HFFc6 (cell line): ENCODE data around the gene FHIT. TPM values are rescaled to one million over a fixed set of nuclear protein-coding genes. Genes with fewer than 3 reads are reported as not detected.

Experiments used
- DNase-seq: peaks from one replicate; pipeline ENCODE4 v3.0.0-alpha.2; 2018
- H3K27ac Mint-ChIP-seq: 2 replicates; pipeline ENCODE4 v1.8.0; 2020; ENCODE audit warnings: mild to moderate bottlenecking, mixed read lengths
- H3K27me3 Mint-ChIP-seq: 2 replicates; pipeline ENCODE4 v1.8.0; 2021; ENCODE audit warnings: mild to moderate bottlenecking, moderate library complexity, mixed read lengths; ENCODE audit not compliant: insufficient read depth
- H3K36me3 Mint-ChIP-seq: 2 replicates; pipeline ENCODE4 v1.8.0; 2021; ENCODE audit warnings: low read depth, mixed read lengths
- H3K4me1 Mint-ChIP-seq: 2 replicates; pipeline ENCODE4 v1.8.0; 2020; ENCODE audit warnings: low read depth, mixed read lengths
- H3K4me3 Mint-ChIP-seq: 2 replicates; pipeline ENCODE4 v1.8.0; 2020; ENCODE audit warnings: mild to moderate bottlenecking, moderate library complexity, mixed read lengths
- H3K9me3 Mint-ChIP-seq: 2 replicates; pipeline ENCODE4 v1.8.0; 2020; ENCODE audit warnings: mild to moderate bottlenecking, mixed read lengths
- total RNA-seq, 6 experiments: library from RNA; stranded (reverse); fragmentation: NEBNext Ultra II Directional; extraction: Animal tissue kit (Norgen Biotek cat#: 25700); gene quantifications; 2 replicates in 1 of 6; 3 replicates in 5 of 6; pipeline ENCODE4 v1.2.3, GENCODE V29; 2021
- TF ChIP-seq, protein P1 (sequence below): fragments of 200-600 bp; sonication (generic); IDR thresholded peaks from 2 replicates; pipeline ENCODE4 v1.5.0; 2021; ENCODE audit warnings: antibody characterized with exemption, mild to moderate bottlenecking

The FHIT gene
- total RNA-seq, 6 experiments from 2014 or later = 0.33 to 0.38 TPM; not detected in 4

- no peak overlapping the region for H3K4me3 Mint-ChIP-seq
- H3K27me3 Mint-ChIP-seq = no peaks in the 10 kb centered on the region
- no peaks in the 10 kb centered on the region for H3K4me1 Mint-ChIP-seq
- no peak for DNase-seq
- TF ChIP-seq, protein P1, sequence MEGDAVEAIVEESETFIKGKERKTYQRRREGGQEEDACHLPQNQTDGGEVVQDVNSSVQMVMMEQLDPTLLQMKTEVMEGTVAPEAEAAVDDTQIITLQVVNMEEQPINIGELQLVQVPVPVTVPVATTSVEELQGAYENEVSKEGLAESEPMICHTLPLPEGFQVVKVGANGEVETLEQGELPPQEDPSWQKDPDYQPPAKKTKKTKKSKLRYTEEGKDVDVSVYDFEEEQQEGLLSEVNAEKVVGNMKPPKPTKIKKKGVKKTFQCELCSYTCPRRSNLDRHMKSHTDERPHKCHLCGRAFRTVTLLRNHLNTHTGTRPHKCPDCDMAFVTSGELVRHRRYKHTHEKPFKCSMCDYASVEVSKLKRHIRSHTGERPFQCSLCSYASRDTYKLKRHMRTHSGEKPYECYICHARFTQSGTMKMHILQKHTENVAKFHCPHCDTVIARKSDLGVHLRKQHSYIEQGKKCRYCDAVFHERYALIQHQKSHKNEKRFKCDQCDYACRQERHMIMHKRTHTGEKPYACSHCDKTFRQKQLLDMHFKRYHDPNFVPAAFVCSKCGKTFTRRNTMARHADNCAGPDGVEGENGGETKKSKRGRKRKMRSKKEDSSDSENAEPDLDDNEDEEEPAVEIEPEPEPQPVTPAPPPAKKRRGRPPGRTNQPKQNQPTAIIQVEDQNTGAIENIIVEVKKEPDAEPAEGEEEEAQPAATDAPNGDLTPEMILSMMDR = no peak
- H3K27ac Mint-ChIP-seq = no peak overlapping the region
- peaks cover 14% of the 10 kb centered on the region for H3K9me3 Mint-ChIP-seq
- no peaks in the 10 kb centered on the region for H3K36me3 Mint-ChIP-seq
Measured at GRCh38 chr3:61139686-61140085, 111.6 kb downstream of the FHIT start.

DNA sequence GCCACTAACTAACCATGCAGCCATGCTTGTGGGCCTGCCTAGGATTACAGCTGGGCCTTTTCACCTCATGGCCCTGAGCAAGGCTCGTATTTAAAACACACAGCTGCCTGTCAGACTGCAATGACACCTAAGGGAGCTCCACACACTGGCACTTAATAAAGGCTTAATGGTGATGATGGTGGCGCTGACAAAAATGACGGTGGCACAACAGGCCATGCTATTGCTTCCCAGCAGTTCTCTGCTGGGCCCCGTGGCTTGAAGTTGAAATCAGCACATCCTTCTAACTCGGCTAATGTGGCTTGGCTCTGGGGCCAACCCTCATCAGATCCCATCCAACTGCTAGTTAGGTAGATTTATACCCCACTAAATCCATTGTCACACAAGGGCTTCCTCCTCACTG, 112.9 kb downstream of the FHIT start:
- Mint-ChIP-seq H3K4me1 (no peaks in the 10 kb centered on the region), H3K27me3 (no peaks in the 10 kb centered on the region), H3K4me3 (no peak overlapping the region), H3K36me3 (no peaks in the 10 kb centered on the region), H3K27ac (no peak overlapping the region), H3K9me3 (peaks cover 11% of the 10 kb centered on the region; the same call in 1 of the 2 replicates)
- TF ChIP-seq, protein P1 = no peak
- DNase-seq = no peak

DNA sequence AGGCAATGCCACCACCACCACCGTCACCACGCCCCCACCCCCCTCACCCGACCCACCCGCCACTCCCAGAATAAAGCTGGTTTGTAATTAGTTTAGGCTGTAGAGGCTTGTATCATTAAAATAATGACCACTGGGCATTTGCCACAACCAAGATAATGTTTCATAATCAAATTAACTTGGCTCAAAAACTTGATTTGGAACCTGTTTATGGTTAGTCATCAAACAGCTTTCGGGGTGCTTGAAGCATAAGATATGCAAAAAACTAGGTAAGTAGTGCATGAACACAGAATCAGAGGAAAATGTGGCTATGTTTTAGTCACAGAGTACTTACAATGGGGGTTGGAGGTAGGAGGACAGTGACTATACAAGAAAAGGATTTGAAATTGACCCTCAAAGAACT, 115.1 kb downstream of the FHIT start:
- Mint-ChIP-seq H3K27me3 (no peaks in the 10 kb centered on the region), H3K36me3 (no peaks in the 10 kb centered on the region), H3K4me3 (no peak overlapping the region), H3K27ac (no peak overlapping the region), H3K9me3 (peaks cover 11% of the 10 kb centered on the region; the same call in 1 of the 2 replicates), H3K4me1 (no peaks in the 10 kb centered on the region)
- DNase-seq = no peak
- TF ChIP-seq, protein P1 = no peak

- H3K9me3 Mint-ChIP-seq = peaks cover 12% of the 10 kb centered on the region; the same call in 1 of the 2 replicates
- H3K36me3 Mint-ChIP-seq = no peaks in the 10 kb centered on the region
Measured at GRCh38 chr3:61134532-61134931, 116.7 kb downstream of the FHIT start.

GRCh38 chr3:61132062-61132461, 119.2 kb downstream of the FHIT start:
- TF ChIP-seq, protein P1 = no peak

More at GRCh38 chr3:61134532-61134931, 116.7 kb downstream of the FHIT start:
- TF ChIP-seq, protein P1 = no peak
- H3K4me1 Mint-ChIP-seq = no peaks in the 10 kb centered on the region
- H3K27me3 Mint-ChIP-seq = no peaks in the 10 kb centered on the region
- DNase-seq = no peak
- H3K27ac Mint-ChIP-seq = no peak overlapping the region
- no peak overlapping the region for H3K4me3 Mint-ChIP-seq

GRCh38 chr3:61118830-61119229, 132.4 kb downstream of the FHIT start:
- Mint-ChIP-seq H3K4me3 (no peak overlapping the region), H3K9me3 (peaks cover 43% of the 10 kb centered on the region), H3K36me3 (no peaks in the 10 kb centered on the region), H3K27ac (no peak overlapping the region), H3K4me1 (no peaks in the 10 kb centered on the region), H3K27me3 (peaks cover 3% of the 10 kb centered on the region)
- DNase-seq = no peak
- TF ChIP-seq, protein P1 = no peak

More at GRCh38 chr3:61132062-61132461, 119.2 kb downstream of the FHIT start:
- DNase-seq = no peak
- Mint-ChIP-seq H3K27me3 (no peaks in the 10 kb centered on the region), H3K27ac (no peak overlapping the region), H3K4me3 (no peak overlapping the region), H3K9me3 (peaks cover 21% of the 10 kb centered on the region), H3K4me1 (no peaks in the 10 kb centered on the region), H3K36me3 (0 out of 2 replicates have a peak, but pooled peaks cover 2% of the 10 kb centered on the region)
